ENCODE data around the gene PXT1.

PXT1 gene

DNA sequence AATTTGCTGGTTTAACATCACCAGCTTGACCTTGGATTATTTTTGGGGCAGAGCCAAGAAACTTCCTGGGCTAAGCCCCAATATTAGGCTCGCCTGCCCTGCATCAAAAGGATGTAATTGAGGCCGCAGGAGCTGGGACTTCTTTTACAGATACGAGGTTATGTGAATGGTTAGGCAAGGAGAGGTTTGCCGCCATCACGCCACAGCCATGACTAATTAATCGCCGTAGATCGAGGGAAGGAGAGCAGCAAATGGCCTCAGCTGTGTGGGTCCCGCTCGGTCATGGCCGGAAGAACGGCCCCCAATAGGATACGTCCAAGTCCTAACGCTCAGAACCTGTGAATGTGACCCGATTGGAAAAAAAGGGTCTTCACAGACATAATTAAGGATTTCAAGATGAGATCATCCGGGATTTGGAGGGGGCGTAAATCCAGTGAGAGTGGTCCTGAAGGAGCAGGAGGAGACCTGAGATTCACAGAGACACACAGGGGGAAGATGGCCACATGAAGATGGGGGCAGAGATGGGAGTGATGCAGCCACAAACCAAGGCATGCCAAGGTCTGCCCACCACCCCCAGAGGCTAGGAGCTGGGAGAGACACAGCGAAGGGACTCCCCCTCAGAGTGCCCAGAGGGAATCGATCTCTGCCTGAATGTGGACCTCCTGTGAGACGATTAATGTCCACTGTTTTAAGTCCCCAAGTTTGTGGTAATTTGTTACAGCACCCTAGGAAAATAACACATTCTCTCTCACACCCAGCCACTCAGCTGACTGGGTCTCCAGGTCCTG is 96.0 kb downstream of the PXT1 start:
- no peak for DNase-seq (ENCODE audit: low spot score)

DNA sequence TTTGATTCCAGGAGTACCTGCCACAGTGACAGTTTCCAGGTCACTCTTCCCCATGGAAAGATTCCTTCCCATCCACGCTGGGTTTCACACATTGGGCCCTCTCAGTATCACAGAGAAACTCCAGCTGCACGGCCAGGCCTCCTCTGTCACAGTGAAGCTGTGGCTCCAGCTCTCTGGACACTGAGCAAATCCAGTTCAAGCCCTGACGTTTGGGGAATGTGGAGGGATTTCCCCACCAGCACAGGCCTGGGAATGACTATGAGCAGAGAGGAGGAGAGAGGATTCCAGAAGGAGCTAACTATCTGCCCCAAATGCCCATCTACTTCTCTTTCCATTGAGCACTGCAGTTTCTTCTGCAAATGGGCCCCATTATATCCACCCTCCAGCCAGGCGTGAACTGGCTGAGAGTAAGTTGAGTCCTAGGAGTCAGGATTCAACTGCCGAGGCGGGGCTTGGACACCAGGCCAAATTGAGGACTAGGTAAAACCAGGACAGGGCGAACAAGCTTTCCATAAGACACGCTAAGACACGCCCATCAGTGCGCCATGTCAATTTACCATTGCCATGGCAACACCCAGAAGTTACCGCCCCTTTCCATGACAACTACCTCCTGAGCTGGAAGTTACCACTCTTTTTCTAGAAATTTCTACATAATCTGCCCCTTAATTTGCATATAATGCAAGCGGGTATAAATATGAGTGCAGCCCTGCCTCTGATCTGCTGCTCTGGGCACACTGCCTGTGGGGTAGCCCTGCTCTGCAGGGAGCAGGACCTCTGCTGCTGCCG is 96.8 kb downstream of the PXT1 start:
- peak; percentile 69 for DNase-seq (ENCODE audit: low spot score)

DNA sequence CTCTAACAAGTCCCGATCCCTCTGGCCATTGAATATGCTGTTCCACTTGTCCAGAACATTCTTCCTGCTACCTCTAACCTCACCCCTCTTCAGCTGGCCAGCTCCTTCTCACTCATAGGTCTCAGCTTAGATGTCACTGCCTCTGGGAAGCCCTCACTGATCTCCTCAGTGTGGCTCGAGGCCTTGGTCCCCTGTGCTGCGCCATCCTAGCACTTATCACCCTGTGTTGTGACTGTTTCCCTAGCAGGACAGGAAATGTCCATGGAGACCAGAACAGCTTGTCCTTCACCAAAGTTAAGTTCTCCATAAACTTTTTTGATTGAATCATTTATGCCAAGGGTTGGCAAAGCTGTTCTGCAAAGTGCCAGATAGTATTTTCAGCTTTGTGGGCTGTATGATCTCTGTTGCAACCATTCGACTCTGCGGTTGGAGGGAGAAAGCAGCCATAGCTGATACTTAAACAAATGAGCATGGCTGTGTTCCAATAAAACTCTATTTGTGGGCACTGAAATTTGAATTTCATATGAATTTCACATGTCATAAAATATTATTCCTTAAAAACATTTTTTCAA is 99.5 kb downstream of the PXT1 start:
- no peak for DNase-seq (ENCODE audit: low spot score)

DNA sequence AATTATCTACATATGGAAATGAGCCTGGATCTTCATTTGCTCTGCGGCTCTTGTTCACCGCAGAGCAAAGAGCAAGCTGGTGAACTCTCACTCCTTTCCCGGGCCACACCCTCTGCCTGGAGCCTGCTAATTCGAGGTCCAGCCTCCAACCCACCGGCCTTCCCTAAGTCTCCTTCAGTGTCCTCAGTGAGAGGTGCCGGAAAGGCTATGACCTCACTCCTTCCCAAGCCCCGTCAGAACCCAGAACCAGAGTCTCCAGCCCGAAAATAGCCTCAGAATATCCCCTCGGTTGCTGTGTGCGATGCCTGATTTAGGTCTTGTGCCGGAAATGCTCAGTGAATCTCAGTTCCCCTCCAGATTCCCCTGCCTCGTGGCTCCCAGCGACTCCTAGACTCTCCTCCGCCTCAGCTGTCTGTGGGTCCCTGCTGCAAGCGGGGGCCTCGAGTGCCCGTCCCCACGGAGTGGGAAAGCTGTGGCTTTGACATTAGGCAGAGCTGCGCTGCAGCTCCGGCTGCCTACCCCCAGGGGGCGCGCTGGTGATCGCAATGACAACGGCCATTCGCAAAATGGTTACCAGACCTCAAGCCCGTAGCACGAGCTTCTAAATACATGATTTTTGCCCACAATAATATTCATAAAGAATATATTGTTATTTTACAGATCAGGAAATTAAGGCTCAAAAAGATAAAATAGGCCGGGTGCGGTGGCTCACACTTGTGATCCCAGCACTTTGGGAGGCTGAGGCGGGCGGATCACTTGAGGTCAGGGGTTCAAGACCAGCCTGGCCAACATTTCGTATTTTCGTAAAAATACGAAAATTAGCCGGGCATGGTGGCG is 101.8 kb downstream of the PXT1 start:
- DNase-seq (ENCODE audit: low spot score): peak; percentile 59

Small RNA genes within 50 kb of the gene (small RNA-seq; reads per million reads assigned to genes)
- gene RN7SL502P: 0 reads per million in 2 experiments
